ENCODE results near the gene B3GNT4. TPM values are rescaled to one million over a fixed set of nuclear protein-coding genes. Genes with fewer than 3 reads are reported as not detected.
"Not testable (repeated sequence)": the region's sequence is repeated elsewhere in the genome, so short reads cannot be mapped to it uniquely, and the experiment has no call there.

Gene B3GNT4
- not detected in 2 replicates for total RNA-seq (2014; rRNA removed; shearing (Covaris generic))

- peak; percentile 59 for DNase-seq (ENCODE audit: low read depth)
Measured at GRCh38 chr12:122203301-122204166, at the start of gene B3GNT4. Gene B3GNT4, plus strand, starts transcription at chr12:122203709. Its CDS starts 910 bp downstream, at chr12:122204619.

- DNase-seq (ENCODE audit: low read depth): no peak
Measured at GRCh38 chr12:122155705-122156104, 47.8 kb upstream of the B3GNT4 start.

- no peak for DNase-seq (ENCODE audit: low read depth)
Measured at GRCh38 chr12:122158700-122159285, 44.7 kb upstream of the B3GNT4 start.

- no peak for DNase-seq (ENCODE audit: low read depth)
Measured at GRCh38 chr12:122159882-122160281, 43.6 kb upstream of the B3GNT4 start.

GRCh38 chr12:122160761-122161160 is 42.7 kb upstream of the B3GNT4 start:
- no peak for DNase-seq (ENCODE audit: low read depth)

- DNase-seq (ENCODE audit: low read depth): no peak
Measured at GRCh38 chr12:122161682-122162081, 41.8 kb upstream of the B3GNT4 start.

- DNase-seq (ENCODE audit: low read depth): no peak
Measured at GRCh38 chr12:122162976-122163375, 40.5 kb upstream of the B3GNT4 start.

GRCh38 chr12:122166422-122167349 is 36.8 kb upstream of the B3GNT4 start:
- DNase-seq (ENCODE audit: low read depth): no peak

GRCh38 chr12:122167356-122167925 is 36.1 kb upstream of the B3GNT4 start:
- no peak for DNase-seq (ENCODE audit: low read depth)

GRCh38 chr12:122168492-122168891 is 35.0 kb upstream of the B3GNT4 start:
- DNase-seq (ENCODE audit: low read depth): no peak

- no peak for DNase-seq (ENCODE audit: low read depth)
Measured at GRCh38 chr12:122171399-122171798, 32.1 kb upstream of the B3GNT4 start.

GRCh38 chr12:122172262-122172939 is 31.1 kb upstream of the B3GNT4 start:
- DNase-seq (ENCODE audit: low read depth): no peak

- DNase-seq (ENCODE audit: low read depth): no peak
Measured at GRCh38 chr12:122174155-122174845, 29.2 kb upstream of the B3GNT4 start, which contains the start of gene IL31. Gene IL31, minus strand, starts transcription at chr12:122174221. Its CDS starts 49 bp downstream, at chr12:122174172.

GRCh38 chr12:122176473-122176872 is 27.0 kb upstream of the B3GNT4 start:
- DNase-seq (ENCODE audit: low read depth): not testable (repeated sequence)

- peak; percentile 22 for DNase-seq (ENCODE audit: low read depth)
Measured at GRCh38 chr12:122182887-122183587, 20.5 kb upstream of the B3GNT4 start, which contains the start of gene LRRC43. Gene LRRC43, plus strand, starts transcription at chr12:122183123. Its CDS starts 22 bp downstream, at chr12:122183145.

- DNase-seq (ENCODE audit: low read depth): no peak
Measured at GRCh38 chr12:122183588-122183940, 19.9 kb upstream of the B3GNT4 start.

- DNase-seq (ENCODE audit: low read depth): no peak
Measured at GRCh38 chr12:122184517-122184916, 19.0 kb upstream of the B3GNT4 start.

GRCh38 chr12:122185079-122185478 is 18.4 kb upstream of the B3GNT4 start:
- no peak for DNase-seq (ENCODE audit: low read depth)

- DNase-seq (ENCODE audit: low read depth): no peak
Measured at GRCh38 chr12:122185494-122186082, 17.9 kb upstream of the B3GNT4 start.
